ENCODE data around the gene DIAPH2.

DNA sequence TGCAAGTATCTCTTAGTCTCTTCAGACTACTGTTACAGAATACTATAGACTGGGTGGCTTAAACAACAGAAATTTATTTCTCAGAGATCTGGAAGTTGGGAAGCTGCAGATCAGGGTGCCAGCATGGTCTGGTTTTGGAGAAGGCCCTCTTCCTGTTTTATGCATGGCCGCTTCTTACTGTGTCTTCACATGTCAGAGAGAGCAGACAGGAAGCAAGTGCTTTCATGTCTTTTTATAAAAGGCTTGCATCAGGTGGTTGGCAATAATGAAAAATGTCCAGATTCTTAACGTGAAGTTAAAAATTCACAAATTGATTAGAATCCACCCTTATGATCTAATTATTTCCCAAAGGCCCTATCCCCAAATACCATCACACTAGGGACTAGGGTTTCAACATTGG lies 484.0 kb downstream of the DIAPH2 start:
- TF ChIP-seq POLR2AphosphoS5 (IDR thresholded peaks at IDR 0.05; ENCODE audit: low read depth, low read length) (no peak), POLR2A (IDR thresholded peaks at IDR 0.05; ENCODE audit: low read depth, low read length) (no peak)

All from GM12892 (cell line).